ENCODE data around the gene FARSB. TPM values are rescaled to one million over a fixed set of nuclear protein-coding genes. Genes with fewer than 3 reads are reported as not detected.

FARSB gene
- total RNA-seq, 2 donors from 2014 or later, result 7.3 to 11.1 TPM

GRCh38 chr2:222523783-222524544 is 131.9 kb downstream of the FARSB start:
- Histone ChIP-seq H3K36me3 (no peaks in the 10 kb centered on the region), H3K9me3 (no peaks in the 10 kb centered on the region), H3K27ac (no peak overlapping the region), H3K27me3 (replicated peaks; ENCODE audit: insufficient read depth) (no peaks in the 10 kb centered on the region), H3K4me3 (no peak overlapping the region), H3K4me1 (ENCODE audit: control insufficient read depth in 1 of 2, low read depth in 2 of 2) (no peaks in the 10 kb centered on the region)
- no peak for DNase-seq (ENCODE audit: low spot score)
- ATAC-seq (ENCODE audit: insufficient number of reproducible peaks, low FRiP score, low read depth), result no peak
- TF ChIP-seq CTCF (IDR thresholded peaks at IDR 0.05), result no peak

GRCh38 chr2:222522082-222522481 is 133.8 kb downstream of the FARSB start:
- Histone ChIP-seq H3K4me3 (no peak overlapping the region), H3K27ac (no peak overlapping the region), H3K9me3 (no peaks in the 10 kb centered on the region), H3K4me1 (ENCODE audit: control insufficient read depth in 1 of 2, low read depth in 2 of 2) (no peaks in the 10 kb centered on the region), H3K27me3 (replicated peaks; ENCODE audit: insufficient read depth) (no peaks in the 10 kb centered on the region), H3K36me3 (no peaks in the 10 kb centered on the region)
- no peak for TF ChIP-seq CTCF (IDR thresholded peaks at IDR 0.05)
- DNase-seq (ENCODE audit: low spot score) (no peak), ATAC-seq (ENCODE audit: insufficient number of reproducible peaks, low FRiP score, low read depth) (no peak)

- H3K36me3 ChIP-seq, result no peaks in the 10 kb centered on the region
- ATAC-seq (ENCODE audit: insufficient number of reproducible peaks, low FRiP score, low read depth), result no peak
- TF ChIP-seq CTCF (IDR thresholded peaks at IDR 0.05), result no peak
Observed at GRCh38 chr2:222521099-222521498, 134.8 kb downstream of the FARSB start.

More at GRCh38 chr2:222521099-222521498, 134.8 kb downstream of the FARSB start:
- DNase-seq (ENCODE audit: low spot score), result no peak
- H3K27ac ChIP-seq, result no peak overlapping the region
- H3K4me1 ChIP-seq (ENCODE audit: control insufficient read depth in 1 of 2, low read depth in 2 of 2), result no peaks in the 10 kb centered on the region
- H3K27me3 ChIP-seq (replicated peaks; ENCODE audit: insufficient read depth), result no peaks in the 10 kb centered on the region
- H3K4me3 ChIP-seq, result no peak overlapping the region
- no peaks in the 10 kb centered on the region for H3K9me3 ChIP-seq

Other genes starting within 250 kb of the FARSB start
- gene SGPP2, start 231.5 kb downstream of the FARSB start, total RNA-seq, result under 1 TPM in 1 of 2 donors, not detected in 1; 0.28 TPM
- not detected for gene MOGAT1, start 15.6 kb upstream of the FARSB start, total RNA-seq
- gene ACSL3, start 204.9 kb upstream of the FARSB start, total RNA-seq, result 10 to 100 TPM; 65.1 to 79.0 TPM